Endodermal cell (in vitro differentiated cells): ENCODE data around the gene CASZ1. TPM values are rescaled to one million over a fixed set of nuclear protein-coding genes. Genes with fewer than 3 reads are reported as not detected.

ENCODE experiments used
- DNase-seq: peaks from one replicate; pipeline ENCODE4 v3.0.0-alpha.2; 2017
- H3K27ac ChIP-seq: 2 replicates; pipeline ENCODE4 v1.5.1; 2013; ENCODE audit warnings: mild to moderate bottlenecking, low read depth, low read length, moderate library complexity
- H3K27me3 ChIP-seq: 2 replicates; pipeline ENCODE4 v1.6.1; 2013; ENCODE audit warnings: mild to moderate bottlenecking, low read length, moderate library complexity; ENCODE audit not compliant: insufficient read depth, control insufficient read depth, poor library complexity, severe bottlenecking
- H3K36me3 ChIP-seq: 2 replicates; pipeline ENCODE4 v1.7.0; 2013; ENCODE audit warnings: mild to moderate bottlenecking, low read length, moderate library complexity; ENCODE audit not compliant: control insufficient read depth, insufficient read depth
- H3K4me1 ChIP-seq: one replicate; pipeline ENCODE4 v1.7.0; 2013; ENCODE audit warnings: low read length; ENCODE audit not compliant: control insufficient read depth, insufficient read depth
- H3K4me3 ChIP-seq: 2 replicates; pipeline ENCODE4 v1.5.1; 2013; ENCODE audit warnings: mild to moderate bottlenecking, low read length, moderate library complexity
- H3K9ac ChIP-seq: 2 replicates; pipeline ENCODE4 v1.6.1; 2013; ENCODE audit warnings: mild to moderate bottlenecking, low read length, moderate library complexity; ENCODE audit not compliant: poor library complexity, severe bottlenecking; ENCODE audit errors: extremely low read depth
- H3K9me3 ChIP-seq: 2 replicates; pipeline ENCODE4 v1.6.1; 2013; ENCODE audit warnings: mild to moderate bottlenecking, low read length, moderate library complexity; ENCODE audit not compliant: control insufficient read depth
- H3K27ac Mint-ChIP-seq: 2 replicates; pipeline ENCODE4 v1.8.0; 2020; ENCODE audit warnings: mixed read lengths
- H3K27me3 Mint-ChIP-seq: 2 replicates; pipeline ENCODE4 v1.8.0; 2021; ENCODE audit warnings: mild to moderate bottlenecking, mixed read lengths; ENCODE audit not compliant: insufficient read depth
- H3K36me3 Mint-ChIP-seq: 2 replicates; pipeline ENCODE4 v1.8.0; 2020; ENCODE audit warnings: low read depth, mixed read lengths
- H3K4me1 Mint-ChIP-seq: 2 replicates; pipeline ENCODE4 v1.8.0; 2020; ENCODE audit warnings: mixed read lengths
- H3K4me3 Mint-ChIP-seq: 2 replicates; pipeline ENCODE4 v1.8.0; 2020; ENCODE audit warnings: mild to moderate bottlenecking, moderate library complexity, mixed read lengths
- H3K9me3 Mint-ChIP-seq: 2 replicates; pipeline ENCODE4 v1.8.0; 2020; ENCODE audit warnings: mild to moderate bottlenecking, mixed read lengths
- CTCF ChIP-seq: fragments of 200-600 bp; sonication (generic); conservative IDR thresholded peaks from 2 replicates; pipeline ENCODE4 v1.5.0; 2021; ENCODE audit warnings: antibody characterized with exemption, mild to moderate bottlenecking
- WGBS, 2 experiments: methylation state at CpG; one replicate each; pipeline versions ENCODE4 v1.1.5 to v1.1.7; 2013; ENCODE audit warnings: missing lambda C conversion rate in 2 of 2, mixed read lengths in 1 of 2; ENCODE audit not compliant: insufficient coverage in 1 of 2, insufficient read length in 1 of 2; 5-methylcytosine and 5-hydroxymethylcytosine counted together
- total RNA-seq, 2 donors: library from RNA; stranded (reverse); fragmentation: NEBNext Ultra II Directional in 1 of 2; extraction: Animal tissue kit (Norgen Biotek cat#: 25700) in 1 of 2; gene quantifications; 2 replicates in 1 of 2; 3 replicates in 1 of 2; pipeline ENCODE4 v1.2.1, GENCODE V29; 2021

The CASZ1 gene
- total RNA-seq, 2 donors from 2014 or later, result 3.5 to 5.9 TPM

GRCh38 chr1:10613340-10613739, 183.1 kb downstream of the CASZ1 start:
- Mint-ChIP-seq H3K4me1 (peaks cover 4% of the 10 kb centered on the region), H3K36me3 (peaks cover 2% of the 10 kb centered on the region), H3K4me3 (no peak overlapping the region), H3K27me3 (no peaks in the 10 kb centered on the region), H3K27ac (no peak overlapping the region), H3K9me3 (no peaks in the 10 kb centered on the region)
- peak; percentile 20 for DNase-seq
- no peaks in the 10 kb centered on the region for H3K36me3 ChIP-seq
- no peaks in the 10 kb centered on the region for H3K4me1 ChIP-seq
- H3K27ac ChIP-seq, result no peak overlapping the region
- H3K27me3 ChIP-seq, result no peaks in the 10 kb centered on the region
- no peak overlapping the region for H3K9ac ChIP-seq
- 97 to 100% methylated on average over 10 of the region's 10 CpGs for WGBS, 2 experiments
- no peak for TF ChIP-seq CTCF
- H3K9me3 ChIP-seq, result no peaks in the 10 kb centered on the region
- H3K4me3 ChIP-seq, result no peak overlapping the region

- Histone ChIP-seq H3K27ac (no peak overlapping the region), H3K27me3 (no peaks in the 10 kb centered on the region), H3K4me1 (no peaks in the 10 kb centered on the region), H3K36me3 (no peaks in the 10 kb centered on the region), H3K9ac (no peak overlapping the region), H3K9me3 (no peaks in the 10 kb centered on the region), H3K4me3 (no peak overlapping the region)
- Mint-ChIP-seq H3K36me3 (peaks cover 8% of the 10 kb centered on the region), H3K27me3 (no peaks in the 10 kb centered on the region), H3K4me3 (no peak overlapping the region), H3K4me1 (peaks cover 4% of the 10 kb centered on the region), H3K9me3 (no peaks in the 10 kb centered on the region), H3K27ac (no peak overlapping the region)
- TF ChIP-seq CTCF, result no peak
- 89 to 95% methylated on average over 9 to 12 of the region's 12 CpGs for WGBS, 2 experiments
- peak; percentile 38 for DNase-seq
These were observed 183.8 kb downstream of the CASZ1 start for GRCh38 chr1:10612436-10613160.

- H3K4me3 Mint-ChIP-seq, result no peak overlapping the region
- no peaks in the 10 kb centered on the region for H3K9me3 ChIP-seq
- no peak for TF ChIP-seq CTCF
- no peak overlapping the region for H3K9ac ChIP-seq
- peaks cover 8% of the 10 kb centered on the region for H3K36me3 Mint-ChIP-seq
- H3K36me3 ChIP-seq, result no peaks in the 10 kb centered on the region
- no peak for DNase-seq
- no peak overlapping the region for H3K4me3 ChIP-seq
- H3K4me1 Mint-ChIP-seq, result peaks cover 4% of the 10 kb centered on the region
- no peak overlapping the region for H3K27ac ChIP-seq
- H3K9me3 Mint-ChIP-seq, result no peaks in the 10 kb centered on the region
- H3K4me1 ChIP-seq, result no peaks in the 10 kb centered on the region
- 97 to 100% methylated on average over 6 of the region's 6 CpGs for WGBS, 2 experiments
- no peak overlapping the region for H3K27ac Mint-ChIP-seq
- no peaks in the 10 kb centered on the region for H3K27me3 Mint-ChIP-seq
- H3K27me3 ChIP-seq, result no peaks in the 10 kb centered on the region
These were observed 185.4 kb downstream of the CASZ1 start for GRCh38 chr1:10610901-10611600.
